ENCODE results near the gene COQ9.

GRCh38 chr16:57432989-57433388 is 14.3 kb upstream of the COQ9 start:
- TF ChIP-seq EZH2 (IDR thresholded peaks at IDR 0.05; ENCODE audit: borderline replicate concordance, low read depth, low read length, poor library complexity, severe bottlenecking) (no peak), CTCF (conservative IDR thresholded peaks at IDR 0.05; ENCODE audit: low read depth, low read length) (no peak)

Data from A673 (cell line).